Astrocyte of the cerebellum (primary cell): ENCODE measurements around the gene PAXX.

ENCODE experiments used
- DNase-seq: peaks from one replicate; pipeline ENCODE4 v3.0.0-alpha.2; 2011; ENCODE audit warnings: low read depth
- H3K4me3 ChIP-seq: 2 replicates; pipeline ENCODE4 v1.5.1; 2011; ENCODE audit warnings: mild to moderate bottlenecking, low read depth, low read length, moderate library complexity
- CTCF ChIP-seq: IDR thresholded peaks from 2 replicates; pipeline ENCODE4 v1.5.1; 2012; ENCODE audit warnings: low read length, low read depth, moderate library complexity, mild to moderate bottlenecking; ENCODE audit errors: missing control alignments
- in situ Hi-C: cut with HindIII; loops from 2 replicates; pipeline ENCODE4 v1.10.0; 2017; ENCODE audit warnings: low sequenced_read_pairs

Gene PAXX

DNA sequence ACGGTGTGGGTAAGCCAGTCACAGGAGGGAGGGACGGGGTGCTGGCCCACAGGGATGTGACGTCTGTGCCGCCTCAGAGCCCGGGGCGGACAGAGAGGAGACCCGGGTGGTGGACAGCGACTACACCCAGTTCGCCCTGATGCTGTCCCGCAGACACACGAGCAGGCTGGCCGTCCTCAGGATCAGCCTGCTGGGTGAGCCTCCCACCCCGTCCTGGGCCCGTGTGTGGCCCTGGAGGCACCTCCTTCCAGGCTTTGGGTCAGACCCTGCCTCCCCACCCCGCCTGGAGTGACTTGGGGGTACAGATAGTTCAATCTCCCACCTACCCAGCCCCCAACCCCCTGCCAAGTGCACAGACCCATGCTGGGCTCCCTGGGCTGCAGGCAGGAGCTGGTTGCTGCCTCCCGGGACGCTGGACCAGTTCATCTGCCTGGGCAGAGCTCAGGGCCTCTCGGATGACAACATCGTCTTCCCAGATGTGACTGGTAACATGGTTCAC is 38.4 kb upstream of the PAXX start:
- in situ Hi-C loops = no loop called here
- no peak for TF ChIP-seq CTCF
- H3K4me3 ChIP-seq = no peak overlapping the region
- no peak for DNase-seq

DNA sequence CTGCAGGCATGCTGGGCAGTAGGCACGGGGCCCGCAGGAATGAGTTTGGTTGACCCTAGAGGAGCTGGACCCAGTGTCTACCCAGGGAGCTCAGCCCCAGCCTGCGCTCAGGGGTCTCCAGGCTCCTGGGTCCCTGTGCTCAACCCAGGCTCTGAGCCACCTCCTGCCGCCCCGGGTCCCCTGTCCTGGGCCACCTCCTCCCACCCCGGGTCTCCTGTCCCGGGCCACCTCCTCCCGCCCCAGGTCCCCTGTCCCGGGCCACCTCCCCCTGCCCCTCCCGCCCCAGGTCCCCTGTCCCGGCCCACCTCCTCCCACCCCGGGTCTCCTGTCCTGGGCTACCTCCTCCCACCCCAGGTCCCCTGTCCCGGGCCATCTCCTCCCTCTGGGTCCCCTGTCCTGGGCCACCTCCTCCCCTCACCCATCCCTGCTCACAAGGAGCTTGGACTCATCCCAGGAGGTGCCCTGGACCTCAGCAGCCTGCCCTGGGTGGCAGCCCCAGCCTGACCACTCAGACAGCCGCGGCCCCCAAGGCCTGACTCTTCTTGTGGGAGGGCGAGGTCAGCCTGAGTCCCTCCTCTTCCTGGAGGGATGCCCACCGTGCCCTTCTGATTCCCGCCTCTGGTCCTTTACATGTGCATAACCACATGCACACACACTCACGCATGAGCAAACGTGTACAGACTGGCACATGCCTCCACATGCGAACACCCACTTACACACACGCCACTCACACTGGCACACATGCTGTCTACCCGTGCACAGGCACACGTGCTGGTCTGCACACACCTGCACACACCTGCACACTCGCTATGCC is 37.7 kb upstream of the PAXX start:
- in situ Hi-C loops = no loop called here
- DNase-seq = no peak
- H3K4me3 ChIP-seq = no peak overlapping the region
- no peak for TF ChIP-seq CTCF

DNA sequence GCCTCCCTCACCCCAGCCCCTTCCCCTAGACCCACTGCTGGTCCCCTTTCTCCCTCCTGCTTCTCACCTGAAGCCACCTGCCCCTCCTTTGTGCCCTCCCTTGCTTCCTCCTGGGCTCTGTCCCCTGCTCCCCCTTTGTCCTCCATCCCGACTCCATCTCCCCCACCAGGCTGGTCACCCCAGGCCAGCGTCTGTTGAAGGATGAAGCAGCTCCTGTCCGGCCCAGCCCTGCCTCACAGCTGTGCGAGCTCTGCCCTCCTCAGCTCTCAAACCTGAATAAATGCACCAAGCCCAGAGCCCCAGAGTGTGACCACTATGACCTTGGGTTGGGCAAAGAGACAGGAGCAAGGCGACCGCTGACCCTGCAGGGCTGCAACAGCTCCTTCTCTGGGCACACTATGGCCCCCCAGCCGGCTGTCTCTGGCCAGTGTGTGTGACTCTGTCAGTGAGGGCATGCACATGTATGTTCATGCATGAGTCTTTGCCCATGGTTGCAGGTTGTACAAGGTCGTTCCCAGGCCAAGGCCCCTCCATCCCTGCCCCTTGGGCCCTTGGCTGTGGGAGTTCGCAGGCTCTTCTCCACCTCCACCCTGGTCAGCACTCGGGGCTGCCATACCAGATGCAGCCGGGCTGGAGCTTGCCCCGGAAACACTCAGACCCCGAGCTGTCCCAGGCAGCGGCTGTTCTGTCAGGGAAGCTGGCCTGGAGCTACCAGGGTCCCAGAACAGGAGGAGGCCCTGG is 36.9 kb upstream of the PAXX start:
- no peak for DNase-seq
- TF ChIP-seq CTCF = no peak
- no peak overlapping the region for H3K4me3 ChIP-seq
- in situ Hi-C loops = no loop called here

DNA sequence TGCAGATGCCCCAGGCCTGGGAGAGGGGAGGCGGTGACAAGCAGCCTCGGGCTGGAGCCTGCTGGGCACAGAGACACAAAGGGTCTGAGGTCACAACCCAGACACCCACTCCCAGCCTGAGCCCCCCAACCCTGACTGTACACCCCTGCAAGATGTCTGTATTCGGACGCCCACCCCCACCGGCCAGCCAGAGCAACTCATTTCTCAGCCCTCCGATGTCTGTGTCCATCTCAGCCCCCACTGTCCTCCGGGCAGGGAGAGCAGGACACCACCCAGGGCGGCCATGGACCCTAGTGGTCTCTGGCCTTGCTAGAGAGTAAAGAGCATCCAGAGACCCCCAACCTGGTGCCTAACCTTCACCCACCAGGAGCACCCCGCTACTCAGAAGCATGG is 36.3 kb upstream of the PAXX start:
- no peak overlapping the region for H3K4me3 ChIP-seq

GRCh38 chr9:136956604-136957003 is 35.6 kb upstream of the PAXX start:
- in situ Hi-C loops = no loop called here
- no peak overlapping the region for H3K4me3 ChIP-seq
- DNase-seq = no peak
- TF ChIP-seq CTCF = no peak

More for the DNA sequence above, 36.3 kb upstream of the PAXX start:
- no peak for TF ChIP-seq CTCF
- DNase-seq = no peak
- in situ Hi-C loops = no loop called here

DNA sequence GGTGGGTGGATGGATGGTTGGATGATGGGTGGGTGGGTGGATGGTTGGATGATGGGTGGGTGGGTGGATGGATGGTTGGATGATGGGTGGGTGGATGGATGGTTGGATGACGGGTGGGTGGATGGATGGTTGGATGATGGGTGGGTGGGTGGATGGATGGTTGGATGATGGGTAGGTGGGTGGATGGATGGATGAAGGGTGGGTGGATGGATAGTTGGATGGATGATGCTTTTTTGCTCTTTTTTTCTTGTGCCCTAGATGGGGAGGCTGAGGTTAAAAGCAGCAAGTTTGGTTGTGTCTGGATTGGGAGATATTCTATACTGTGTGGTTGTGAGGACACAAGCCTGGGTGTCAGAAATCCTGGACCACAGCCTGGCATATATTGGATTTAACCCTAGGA is 34.8 kb upstream of the PAXX start:
- in situ Hi-C loops = no loop called here

More for the DNA sequence above, 34.8 kb upstream of the PAXX start:
- DNase-seq = no peak
- no peak overlapping the region for H3K4me3 ChIP-seq
- TF ChIP-seq CTCF = no peak
